Activated T-cell treated with anti-CD3 and anti-CD28 coated beads for 1 hour (primary cell): ENCODE data around the gene RFTN1.

Source experiments
- DNase-seq: peaks from one replicate; pipeline ENCODE4 v3.0.0-alpha.2; 2020; ENCODE audit warnings: low read depth

RFTN1 gene

DNA sequence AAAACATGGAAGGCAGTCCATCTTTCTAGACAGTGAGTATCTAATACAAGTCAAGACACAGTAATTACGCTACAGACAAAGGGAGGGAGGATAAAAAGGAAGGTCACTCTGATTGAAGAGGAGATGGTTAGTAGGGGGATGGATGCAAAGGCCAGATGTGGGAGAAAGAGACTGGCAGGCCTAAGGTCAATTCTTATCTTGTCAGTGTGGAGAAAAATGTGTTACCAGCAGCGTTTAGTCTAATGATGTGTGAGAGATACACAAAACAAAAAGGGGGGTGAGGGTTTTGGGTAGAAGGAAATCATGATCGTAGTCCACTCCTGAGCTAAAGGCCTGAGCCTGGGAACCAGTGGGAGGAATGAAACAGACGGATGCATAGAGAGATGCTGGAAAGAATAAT is 46.7 kb downstream of the RFTN1 start:
- no peak for DNase-seq

DNA sequence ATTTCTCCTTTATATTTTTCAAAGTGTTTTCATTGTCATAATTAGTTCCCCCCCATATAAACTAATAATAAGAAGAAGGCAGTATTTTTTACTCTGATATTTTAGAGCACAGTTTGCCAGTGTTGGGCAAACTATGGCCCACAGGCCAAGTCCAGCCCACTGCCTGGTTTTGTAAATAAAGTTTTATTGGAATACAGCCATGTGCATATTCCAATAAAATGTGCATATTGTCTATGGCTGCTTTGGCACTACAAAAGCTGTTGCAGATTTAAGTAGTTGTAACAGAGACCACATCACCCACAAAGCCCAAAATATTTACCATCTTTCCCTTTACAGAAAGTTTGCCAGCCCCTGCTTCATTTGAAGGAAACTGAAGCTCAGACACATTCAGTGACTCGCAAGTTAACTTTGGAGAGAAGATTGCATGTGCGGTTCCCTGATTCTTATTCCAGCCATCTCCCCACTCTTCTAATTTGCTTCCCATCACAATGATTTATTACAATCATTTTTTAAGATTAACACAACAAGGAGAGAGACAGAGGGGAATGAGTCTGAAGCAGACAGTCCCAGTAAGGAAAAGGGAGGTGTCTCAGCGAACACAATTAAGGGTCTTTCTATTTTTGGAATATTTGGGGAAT is 48.9 kb downstream of the RFTN1 start:
- no peak for DNase-seq

DNA sequence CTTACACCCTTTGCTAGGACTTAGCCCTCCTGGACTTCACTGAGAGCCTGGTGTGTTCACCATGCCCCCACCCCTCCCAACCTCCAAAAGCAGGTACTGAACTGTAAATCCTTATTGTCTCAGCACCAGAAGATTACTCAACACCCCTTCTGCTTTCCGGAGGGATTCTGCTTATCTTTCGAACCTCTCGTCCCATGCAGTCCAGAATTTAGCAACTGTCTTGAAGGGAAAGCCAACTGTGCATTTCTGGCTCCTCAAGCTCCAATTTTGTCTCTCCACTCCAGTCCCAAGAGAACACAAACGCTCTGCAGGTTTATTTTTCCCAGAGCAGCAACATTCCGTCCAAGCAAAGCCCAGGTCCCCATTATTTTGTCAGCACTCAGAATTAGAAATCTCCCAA is 49.6 kb downstream of the RFTN1 start:
- no peak for DNase-seq

DNA sequence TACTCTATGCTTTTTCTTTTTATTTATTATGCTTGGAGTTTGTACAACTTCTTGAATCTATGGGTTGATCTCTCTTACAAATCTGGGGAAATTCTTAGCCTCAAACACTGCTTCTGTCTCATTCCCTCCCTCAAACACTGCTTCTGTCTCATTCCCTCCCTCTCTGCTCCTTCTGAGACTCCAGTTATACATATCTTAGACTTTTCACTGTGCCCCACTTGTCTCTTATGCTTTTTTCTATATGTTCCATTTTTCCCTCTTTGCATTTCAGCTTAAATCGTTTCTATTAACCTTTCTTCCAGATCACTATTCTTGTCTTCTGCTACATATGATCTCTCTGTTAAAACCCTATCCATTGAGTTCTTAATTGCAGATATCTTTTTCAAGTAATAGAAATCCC is 50.4 kb downstream of the RFTN1 start:
- no peak for DNase-seq

DNA sequence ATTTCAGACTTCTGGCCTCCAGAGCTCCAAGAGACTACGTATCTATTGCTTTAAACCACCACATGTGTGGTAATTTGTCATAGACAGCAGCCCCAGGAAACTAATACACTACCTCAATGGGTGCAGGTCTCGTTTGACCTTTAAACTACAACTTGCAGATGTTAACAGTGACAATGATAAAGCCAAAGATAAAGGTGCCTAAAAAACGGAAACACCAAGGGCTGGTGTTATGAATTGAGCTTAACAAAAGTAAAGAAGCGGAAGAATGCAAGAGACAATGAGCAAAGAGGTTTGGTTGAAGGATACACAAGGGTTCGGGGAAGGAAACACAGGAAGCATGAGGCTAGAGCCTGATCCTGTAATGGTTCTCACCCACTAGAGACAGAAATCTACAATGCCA is 50.8 kb downstream of the RFTN1 start:
- DNase-seq: no peak

DNA sequence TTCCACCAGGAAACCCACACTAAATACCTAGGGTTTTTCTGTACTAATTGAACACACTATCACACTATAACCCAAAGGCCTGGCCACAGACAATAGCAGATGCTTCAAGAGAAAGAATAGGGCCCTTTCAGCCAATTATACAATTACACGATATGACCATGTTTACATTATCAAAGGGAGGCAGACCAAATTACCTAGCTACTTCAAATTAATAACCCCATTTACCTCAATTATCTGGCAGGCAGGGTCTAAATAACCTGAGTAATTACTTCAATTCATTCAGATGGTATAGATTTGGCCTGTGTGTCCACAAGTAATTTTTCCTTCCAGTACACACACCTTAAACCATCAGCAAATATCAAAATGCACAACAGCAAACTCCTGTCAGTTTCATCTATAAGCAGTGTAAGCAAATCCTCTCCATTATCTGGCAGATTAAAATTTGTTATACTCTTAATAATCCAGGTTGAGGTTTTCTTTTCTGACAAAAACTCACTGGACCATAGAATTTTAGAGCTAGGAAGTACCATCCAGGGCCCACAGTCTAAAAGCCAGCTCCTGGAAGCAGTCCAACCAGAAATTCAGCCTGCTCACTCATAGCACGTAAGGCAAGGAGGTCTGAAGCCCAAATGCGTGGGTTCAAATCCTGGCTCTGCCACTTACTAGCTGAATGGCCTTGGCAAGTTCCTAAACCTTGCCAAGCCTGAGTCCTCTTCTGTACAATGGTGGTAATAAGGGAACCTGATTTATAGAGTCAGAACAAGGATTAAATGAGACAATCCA is 51.8 kb downstream of the RFTN1 start:
- DNase-seq: no peak

DNA sequence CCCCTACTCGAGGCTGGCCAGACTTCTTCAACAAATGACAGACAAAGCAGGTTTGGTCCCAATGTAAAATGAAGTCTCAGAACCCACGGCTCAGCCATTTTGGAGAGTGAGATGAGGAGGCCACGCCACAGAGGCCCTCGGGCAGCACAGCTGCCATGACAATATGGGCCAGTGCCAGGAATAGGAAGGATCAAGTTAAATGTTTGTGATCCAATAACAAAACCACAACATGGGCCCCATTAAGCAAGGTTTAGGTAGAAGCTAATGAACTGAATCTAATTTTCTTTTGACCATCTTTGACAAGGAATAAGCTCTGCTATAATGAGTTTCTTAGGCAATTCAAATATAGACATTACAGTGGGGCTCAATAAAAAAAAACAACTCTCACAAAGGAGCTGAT is 52.6 kb downstream of the RFTN1 start:
- no peak for DNase-seq

DNA sequence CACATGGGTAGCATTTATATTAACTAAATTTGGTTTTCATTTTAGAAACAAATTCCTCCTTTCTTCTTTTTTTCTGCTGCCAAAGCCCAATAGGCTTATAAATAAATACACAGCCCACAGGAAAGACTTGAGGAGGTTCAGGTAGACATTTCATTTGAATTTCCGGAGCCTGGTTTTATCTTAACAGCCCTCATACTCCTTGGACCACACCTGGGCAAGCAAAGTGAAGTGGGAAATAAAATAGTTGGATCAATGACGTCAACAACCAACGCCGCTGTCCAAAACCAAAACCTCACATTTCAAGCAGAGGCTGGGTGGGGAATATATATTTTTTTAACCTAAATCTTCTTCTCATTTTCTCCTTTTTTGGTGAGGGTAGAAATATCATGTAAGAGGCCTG is 53.2 kb downstream of the RFTN1 start:
- DNase-seq: no peak

DNA sequence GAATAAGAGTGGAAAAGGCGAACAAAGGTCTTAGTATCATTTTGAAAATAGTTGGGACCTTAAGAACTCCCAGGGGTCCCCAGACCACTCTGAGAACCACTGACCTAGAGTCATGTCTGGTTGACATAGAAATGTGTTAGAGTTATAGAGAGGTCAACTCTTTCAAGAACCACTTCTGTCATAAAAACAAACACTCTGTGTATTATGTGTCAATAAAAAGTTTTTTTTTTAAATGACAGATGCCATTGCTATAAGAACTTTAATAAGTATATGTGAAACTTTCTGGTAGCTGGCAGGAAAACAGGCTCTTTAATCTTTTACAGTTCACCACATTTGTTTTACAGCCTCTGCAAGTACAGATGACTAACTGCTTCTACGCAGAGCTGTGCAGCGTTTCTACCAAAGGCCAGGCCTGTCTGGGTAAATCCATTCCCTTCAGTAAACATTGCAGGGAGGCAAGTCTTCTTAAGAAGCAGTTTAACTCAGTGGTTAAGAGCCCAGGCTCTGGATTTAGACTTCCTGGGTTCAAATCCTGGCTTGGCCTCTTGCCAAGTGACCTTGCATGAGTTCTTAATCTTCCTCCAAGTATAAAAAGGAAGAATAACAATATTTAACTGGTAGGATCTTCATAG is 56.6 kb downstream of the RFTN1 start:
- no peak for DNase-seq

DNA sequence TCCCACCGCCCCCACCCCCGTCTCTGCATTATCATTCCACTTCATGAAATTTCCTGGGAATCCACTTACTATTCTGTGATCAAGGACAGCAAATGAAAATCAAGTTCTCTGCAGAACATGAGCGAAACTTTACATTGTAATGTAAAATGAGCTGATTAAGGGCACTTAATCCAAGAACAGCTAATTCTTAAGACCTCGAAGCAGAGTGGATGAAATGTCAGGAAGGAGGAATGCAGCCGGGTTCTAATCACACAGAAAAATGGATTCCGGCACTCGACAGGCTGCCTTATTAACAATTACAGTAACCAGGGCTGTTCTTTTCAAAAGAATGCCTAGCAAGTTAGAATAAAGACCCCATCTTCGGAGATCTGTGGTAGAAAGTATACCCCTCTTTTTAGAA is 57.5 kb downstream of the RFTN1 start:
- DNase-seq: no peak

DNA sequence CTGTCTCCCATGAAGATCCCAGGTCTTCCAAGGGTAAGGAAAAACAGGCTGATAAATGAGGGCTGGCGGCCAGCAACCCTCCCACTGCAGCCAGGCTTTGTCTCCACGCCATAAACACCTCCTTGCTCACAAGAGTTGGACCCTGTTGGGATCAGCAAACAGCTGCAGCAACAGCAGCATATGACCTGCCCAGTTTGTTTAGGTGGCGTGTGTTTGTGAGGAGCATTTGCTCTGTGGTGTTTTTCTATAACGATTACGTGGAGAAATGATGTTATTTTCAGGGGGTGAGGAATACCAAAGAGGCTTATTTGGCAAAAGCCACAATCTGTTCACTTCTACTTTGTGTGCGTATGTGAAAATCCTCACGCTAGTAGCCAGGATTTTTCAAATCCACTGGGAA is 58.5 kb downstream of the RFTN1 start:
- no peak for DNase-seq

DNA sequence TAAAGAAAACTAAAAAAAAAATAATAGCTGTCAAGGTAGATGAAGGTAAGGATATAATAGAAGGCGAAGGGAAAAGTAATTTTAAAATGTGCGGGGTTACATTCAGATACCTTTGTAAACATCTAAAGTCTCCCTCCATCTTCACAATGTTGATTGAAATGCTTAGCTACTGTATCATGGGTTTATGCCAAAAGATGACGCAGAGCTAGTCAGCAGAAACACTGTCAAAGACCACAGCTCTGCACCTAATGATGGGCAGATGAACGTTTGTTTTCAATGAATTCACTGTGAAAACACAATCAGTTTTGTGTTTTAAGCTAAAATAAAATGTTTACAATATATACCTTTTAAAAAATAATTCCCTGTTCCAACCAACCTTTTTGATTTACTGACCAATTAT is 61.2 kb downstream of the RFTN1 start:
- DNase-seq: no peak

DNA sequence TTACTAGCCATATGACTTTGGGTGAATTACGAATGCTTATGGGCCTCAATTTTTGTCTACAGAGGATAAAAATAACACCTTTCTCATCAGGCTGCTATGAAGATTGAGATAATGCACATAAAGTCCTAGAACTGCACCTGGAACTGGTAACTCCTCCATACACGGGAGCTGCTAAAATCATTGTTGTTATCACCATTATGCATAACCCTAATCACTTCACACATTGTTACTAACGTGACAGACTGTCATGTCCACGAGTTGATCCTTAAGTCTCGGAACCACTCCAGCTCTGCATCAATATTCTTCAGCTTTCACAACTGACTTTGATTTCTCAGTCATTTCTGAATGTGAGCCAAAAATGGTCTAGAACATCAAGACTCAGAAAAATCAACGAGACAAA is 64.1 kb downstream of the RFTN1 start:
- DNase-seq: no peak

DNA sequence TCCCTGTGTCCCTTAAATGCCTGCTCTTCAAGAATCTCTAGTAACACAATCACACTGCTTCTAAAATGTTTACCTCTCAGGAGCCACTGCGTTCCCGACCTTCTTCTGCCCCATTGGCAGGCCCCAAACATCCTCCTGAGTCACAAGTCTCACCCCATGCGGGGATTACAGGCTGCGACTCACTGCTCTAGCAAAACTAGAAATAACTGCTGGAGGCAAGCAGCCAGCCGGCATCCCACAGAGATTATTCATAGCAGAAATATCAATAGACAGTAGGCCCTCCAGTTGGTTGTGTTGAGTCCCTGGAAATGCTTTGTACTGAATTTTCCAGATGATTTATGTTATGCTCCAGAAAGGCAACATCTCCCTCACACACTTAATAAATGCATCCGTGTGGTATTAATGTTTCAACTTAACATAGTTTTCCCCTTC is 64.8 kb downstream of the RFTN1 start:
- no peak for DNase-seq

DNA sequence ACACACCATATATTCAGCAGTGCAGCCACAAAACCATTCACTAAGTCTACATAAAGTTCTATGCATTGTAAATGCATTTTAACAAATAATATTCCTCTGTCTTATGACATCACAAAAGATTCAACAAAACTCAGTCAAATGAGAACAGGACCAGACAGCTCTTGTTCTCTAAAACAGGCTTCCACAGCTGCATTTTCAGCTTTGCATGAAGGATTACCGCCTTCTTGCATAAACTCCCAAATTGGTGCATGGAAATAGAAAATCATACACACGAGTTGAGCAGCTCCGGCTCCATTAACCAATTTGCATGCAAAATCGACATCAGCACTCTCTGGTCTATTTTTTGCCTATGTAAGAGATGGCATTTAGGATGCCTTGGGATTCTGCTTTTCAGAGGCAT is 66.4 kb downstream of the RFTN1 start:
- no peak for DNase-seq

DNA sequence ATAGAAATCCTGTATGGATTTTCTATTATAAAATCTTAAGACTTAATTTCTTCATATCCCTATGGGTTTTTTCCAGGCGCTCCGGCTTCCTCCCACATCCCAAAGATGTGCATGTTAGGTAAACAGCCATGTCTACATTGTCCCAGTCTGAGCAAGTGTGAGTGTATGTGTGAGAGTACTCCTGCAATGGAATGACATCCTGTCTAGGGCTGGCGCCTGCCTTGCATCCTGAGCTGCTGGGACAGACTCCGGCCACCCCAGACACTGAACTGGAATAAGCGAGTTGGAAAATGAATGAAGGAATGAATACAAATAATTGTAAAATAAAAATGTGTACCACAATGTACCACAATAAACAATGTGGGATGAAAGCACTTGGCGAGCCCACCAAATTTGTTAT is 69.2 kb downstream of the RFTN1 start:
- DNase-seq: no peak

DNA sequence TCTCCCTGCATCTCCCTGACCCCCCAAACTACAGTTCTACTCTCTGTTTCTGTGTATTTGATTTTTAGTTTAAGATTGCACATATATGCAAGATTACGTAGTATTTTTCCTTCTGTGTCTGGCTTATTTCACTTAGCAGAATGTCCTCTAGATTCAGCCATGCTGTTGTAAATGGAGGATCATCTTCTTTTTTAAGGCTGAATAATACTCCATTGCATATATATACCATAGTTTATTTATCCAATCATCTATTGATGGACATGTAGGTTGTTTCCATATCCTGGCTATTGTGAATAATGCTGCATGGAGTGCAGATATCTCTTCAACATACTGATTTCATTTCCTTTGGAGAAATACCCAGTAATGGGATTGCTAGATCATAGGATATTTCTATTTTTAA is 70.8 kb downstream of the RFTN1 start:
- DNase-seq: no peak

DNA sequence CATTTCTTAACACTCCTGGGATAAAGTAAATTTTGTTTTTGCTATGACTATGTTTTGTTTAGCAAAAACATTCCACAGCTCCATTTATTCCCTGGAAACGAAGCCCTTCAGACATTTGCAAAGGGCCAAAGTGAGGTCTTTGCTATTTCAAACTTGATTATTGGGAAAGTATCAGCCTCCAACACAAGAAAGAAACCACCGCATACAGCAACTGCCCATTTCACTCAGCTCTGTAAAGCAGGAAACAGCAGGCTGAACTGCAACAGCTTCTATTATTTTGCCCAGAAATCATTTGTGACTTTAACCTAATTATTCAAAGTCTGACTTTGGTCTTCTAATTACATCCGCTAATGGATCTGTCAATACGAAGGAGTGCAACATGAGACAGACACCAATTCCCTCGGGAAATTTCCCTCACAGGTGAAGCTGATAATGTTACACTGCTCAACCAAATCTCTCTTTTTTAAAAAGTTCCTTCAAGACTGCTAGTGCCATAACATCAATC is 72.1 kb downstream of the RFTN1 start:
- DNase-seq: no peak

DNA sequence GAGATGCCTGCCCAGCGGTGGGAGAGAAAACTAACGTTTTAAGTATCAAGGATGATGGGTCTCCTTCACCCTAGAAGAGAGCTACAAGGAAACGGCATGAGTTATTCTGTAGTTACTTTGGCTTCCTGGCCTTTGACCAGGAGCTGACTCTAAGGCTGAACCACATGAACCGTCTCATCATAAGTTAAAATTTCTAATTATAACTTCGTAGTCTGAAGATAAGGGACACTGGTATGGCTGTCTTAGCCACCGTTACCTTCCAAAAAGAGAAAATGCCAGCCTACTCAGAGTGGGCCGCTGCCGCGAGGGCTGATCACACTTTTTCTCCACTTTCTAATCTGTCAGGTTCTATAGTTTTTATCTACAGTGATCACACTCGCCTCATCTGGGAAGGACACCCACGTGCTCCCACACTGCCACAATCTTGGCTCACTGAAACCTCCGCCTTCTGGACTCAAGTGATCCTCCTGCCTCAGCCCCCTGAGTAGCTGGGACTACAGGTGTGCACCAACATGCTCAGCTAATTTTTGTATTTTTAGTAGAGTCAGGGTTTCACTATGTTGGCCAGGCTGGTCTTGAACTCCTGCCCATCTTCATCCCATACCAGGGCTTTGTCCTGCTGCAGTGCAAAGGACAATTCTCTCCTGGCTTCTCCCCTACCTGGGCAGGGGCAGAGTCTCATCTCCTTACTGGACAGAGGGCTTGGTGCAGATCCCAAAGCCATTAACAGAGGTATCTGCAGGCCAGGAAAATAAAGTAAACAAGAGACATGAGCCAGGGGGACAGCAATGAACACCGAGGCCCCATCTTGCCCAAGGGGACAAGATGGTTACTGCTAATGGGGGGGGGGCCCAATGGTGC is 73.4 kb downstream of the RFTN1 start:
- DNase-seq: no peak

DNA sequence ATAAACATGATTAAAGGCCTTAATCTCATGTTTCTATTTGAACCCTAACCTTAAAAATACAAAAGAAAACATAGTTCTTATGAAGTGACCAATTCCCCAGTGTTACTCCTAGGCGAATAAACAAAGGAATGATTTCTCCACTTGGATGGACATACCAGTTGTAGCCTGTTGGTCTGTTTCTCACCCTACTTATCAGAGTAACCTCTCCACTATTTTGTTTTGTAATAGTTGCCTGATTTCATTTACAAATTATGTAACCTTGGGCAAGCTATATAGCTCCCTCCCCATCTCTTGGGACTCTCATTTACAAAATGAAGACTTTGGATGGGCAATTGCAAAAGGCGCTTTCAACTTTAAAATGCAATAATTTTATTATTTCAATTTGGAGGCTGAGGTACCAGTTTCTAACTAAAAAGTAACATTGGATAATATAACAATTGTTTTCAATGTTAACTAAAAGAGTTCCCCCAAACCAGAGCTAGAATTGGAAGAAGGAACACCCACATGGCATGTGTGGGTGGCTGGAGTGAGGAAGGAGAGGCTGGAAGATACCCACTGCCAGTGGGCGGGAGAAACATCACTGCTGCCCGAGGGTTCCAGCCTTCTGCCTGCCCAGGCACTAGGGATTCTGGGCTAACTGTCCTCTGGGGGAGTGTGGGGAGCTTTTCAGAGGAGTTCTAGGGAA is 74.2 kb downstream of the RFTN1 start:
- no peak for DNase-seq

DNA sequence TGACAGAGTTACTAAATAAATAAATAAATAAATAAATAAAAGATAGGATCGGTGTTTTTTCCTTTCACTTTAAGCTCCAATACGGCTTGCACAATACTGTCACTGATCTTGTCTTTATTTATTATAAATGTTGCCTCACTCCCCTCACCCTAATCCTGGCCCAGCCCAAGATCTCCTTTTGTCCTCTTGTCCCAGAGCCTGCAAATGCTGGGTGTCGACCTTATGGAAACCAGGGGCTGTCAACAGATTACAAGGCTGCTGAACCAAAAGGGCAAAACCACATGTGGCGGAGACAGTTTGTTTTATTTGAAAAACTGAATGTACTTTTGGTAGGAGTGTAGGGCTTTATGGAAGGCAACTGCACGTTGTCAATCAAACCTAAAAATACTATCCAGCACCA is 75.9 kb downstream of the RFTN1 start:
- no peak for DNase-seq

DNA sequence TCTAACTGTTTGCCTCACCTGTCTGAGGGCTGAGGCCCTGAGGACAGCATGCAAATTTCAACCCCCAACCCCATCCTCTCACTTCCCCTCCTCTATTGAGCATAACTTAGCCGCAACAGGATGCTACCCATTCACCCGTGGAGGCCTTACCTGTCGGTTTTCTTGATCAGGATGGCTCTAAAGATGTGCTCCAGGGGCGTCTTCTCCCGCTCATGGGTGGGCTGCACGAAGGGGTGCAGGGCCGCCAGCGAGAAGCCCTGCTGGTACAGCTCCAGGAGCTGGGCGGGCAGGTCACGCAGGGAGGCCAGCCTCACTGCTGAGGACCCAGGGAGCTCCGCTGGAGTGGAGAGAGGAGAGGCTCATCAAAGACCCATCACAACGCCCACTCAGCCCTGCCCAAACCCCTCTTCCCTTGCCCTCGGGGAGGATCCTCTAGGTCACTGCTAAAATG is 79.8 kb downstream of the RFTN1 start:
- DNase-seq: no peak
